HG02678 (cell line): ENCODE results near the gene HTR3A.
"Not testable (repeated sequence)": the region's sequence is repeated elsewhere in the genome, so short reads cannot be mapped to it uniquely, and the experiment has no call there.

Experiments used
- ATAC-seq: cut with Tn5 transposase; IDR thresholded peaks from one replicate; pipeline ENCODE4 v1.9.1; 2021; ENCODE audit warnings: mild to moderate bottlenecking, moderate library complexity; ENCODE audit not compliant: unreplicated experiment

The HTR3A gene

GRCh38 chr11:113974741-113975470, at the start of gene HTR3A:
Gene HTR3A, plus strand, starts transcription at chr11:113975108. Its CDS starts 218 bp downstream, at chr11:113975326.
- ATAC-seq = no peak

- no peak for ATAC-seq
These were observed 48.4 kb upstream of the HTR3A start for GRCh38 chr11:113926273-113927197.

- no peak for ATAC-seq
These were observed 46.6 kb upstream of the HTR3A start for GRCh38 chr11:113928311-113928710.

DNA sequence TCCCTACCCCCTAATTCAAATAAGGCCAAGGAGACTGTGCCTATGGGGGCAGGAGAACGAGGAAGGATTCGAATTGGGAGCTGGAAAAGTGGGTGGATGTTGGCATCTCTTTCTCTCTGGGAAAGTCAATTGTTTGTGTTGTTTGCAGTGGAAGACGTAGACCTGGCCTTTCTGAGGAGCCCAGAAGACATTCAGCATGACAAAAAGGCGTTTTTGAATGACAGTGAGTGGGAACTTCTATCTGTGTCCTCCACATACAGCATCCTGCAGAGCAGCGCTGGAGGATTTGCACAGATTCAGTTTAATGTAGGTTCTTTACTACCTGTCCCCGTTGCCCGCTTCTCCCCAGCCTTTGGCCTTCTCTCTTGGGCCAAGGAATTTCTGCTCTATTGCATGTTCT, 42.1 kb upstream of the HTR3A start:
- ATAC-seq = no peak

- ATAC-seq = not testable (repeated sequence)
These were observed 40.7 kb upstream of the HTR3A start for GRCh38 chr11:113934193-113934592.

DNA sequence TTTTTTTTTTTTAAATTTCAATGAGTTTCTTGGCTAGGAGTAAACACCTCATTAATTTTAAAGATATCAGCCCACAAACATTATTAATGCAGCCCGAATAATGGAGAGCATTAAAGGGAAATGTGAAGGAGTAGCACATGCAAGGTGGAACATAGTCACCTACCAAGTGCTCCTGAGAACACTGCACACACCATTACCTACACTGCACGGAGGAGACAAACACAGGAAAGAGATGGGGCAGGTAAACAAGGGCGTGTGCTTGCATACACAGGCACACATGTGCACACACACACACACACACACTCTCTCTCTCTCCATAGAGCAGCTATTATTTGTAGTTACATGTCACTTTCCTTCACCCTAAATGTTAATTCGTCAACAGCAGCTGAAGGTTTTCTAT, 40.1 kb upstream of the HTR3A start:
- ATAC-seq = no peak

GRCh38 chr11:113935858-113936257, 39.0 kb upstream of the HTR3A start:
- no peak for ATAC-seq

- ATAC-seq = no peak
These were observed 37.0 kb upstream of the HTR3A start for GRCh38 chr11:113937918-113938317.

DNA sequence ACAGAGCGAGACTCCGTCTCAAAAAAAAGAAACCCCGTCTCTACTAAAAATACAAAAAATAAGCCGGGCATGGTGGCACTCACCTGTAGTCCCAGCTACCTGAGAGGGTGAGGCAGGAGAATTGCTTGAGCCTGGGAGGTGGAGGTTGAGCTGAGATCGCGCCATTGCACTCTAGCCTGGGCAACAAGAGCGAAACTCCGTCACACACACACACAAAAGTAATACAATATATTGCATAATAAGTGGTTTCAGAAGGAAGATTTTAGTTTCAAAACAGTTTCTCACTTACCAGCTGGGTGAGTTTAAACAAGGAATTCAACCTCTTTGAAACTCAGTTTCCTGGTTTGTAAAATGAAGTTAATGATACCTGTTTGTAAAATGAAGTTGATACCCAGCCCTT, 32.7 kb upstream of the HTR3A start:
- no peak for ATAC-seq

- ATAC-seq = not testable (repeated sequence)
These were observed 28.7 kb upstream of the HTR3A start for GRCh38 chr11:113946162-113946561.

DNA sequence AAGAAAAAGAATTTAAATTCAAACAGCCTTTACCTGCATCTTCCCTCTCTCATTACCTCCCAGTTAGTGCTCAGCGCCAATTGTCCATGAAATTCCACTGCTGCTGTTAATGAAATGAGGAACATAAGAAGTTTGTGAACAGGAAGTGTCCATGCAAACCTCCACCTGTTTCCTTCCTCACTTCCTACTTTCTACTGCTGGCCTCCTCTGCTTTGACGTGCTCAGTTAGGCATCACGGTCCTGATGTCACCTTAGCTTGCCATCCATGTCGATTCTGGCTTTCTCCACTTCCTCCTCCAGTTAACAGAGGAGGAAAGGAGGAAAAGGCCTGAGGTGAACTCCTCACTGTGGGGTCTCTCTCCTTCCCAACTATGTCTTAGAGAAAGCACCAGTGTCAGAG, 26.9 kb upstream of the HTR3A start:
- no peak for ATAC-seq

DNA sequence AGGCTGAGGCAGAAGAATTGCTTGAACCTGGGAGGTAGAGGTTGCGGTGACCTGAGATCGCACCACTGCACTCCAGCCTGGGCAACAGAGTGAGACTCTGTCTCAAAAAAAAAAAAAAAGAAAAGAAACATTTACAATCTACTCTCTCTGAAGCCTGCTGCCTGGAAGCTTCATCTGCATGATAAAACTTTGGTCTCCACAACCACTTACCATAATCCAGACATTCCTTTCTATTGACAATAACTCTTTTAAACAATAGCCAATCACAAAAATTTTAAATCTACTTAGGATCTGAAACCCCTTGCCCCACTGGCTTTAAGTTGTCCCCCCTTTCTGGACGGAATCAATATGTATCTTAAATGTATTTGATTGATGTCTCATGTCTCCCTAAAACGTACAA, 25.0 kb upstream of the HTR3A start:
- ATAC-seq = no peak

DNA sequence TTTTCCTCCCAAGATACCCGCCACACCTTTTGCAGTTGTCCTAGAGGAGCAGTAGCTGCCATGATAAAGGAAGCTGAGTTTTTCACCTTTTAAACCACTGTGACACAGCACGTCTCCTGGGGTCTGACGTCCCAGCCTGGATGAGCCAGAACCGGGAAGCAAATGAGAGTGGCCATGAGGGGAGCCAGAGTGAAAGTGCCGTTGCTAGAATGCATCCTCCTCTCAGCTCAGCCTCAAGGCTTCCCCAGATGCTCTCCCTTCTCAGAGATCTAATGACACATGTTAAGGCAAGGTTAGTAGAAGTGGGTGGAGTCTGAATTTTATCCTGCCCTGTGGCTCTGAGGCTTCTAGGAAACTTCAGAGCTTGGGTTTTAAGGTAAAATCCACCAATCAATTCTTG, 23.4 kb upstream of the HTR3A start:
- no peak for ATAC-seq

GRCh38 chr11:113952070-113952469, 22.8 kb upstream of the HTR3A start:
- no peak for ATAC-seq

GRCh38 chr11:113952588-113952987, 22.3 kb upstream of the HTR3A start:
- ATAC-seq = no peak

GRCh38 chr11:113954235-113954634, 20.7 kb upstream of the HTR3A start:
- ATAC-seq = no peak

GRCh38 chr11:113956986-113957385, 17.9 kb upstream of the HTR3A start:
- ATAC-seq = no peak

- ATAC-seq = no peak
These were observed 14.1 kb upstream of the HTR3A start for GRCh38 chr11:113960702-113961330.

DNA sequence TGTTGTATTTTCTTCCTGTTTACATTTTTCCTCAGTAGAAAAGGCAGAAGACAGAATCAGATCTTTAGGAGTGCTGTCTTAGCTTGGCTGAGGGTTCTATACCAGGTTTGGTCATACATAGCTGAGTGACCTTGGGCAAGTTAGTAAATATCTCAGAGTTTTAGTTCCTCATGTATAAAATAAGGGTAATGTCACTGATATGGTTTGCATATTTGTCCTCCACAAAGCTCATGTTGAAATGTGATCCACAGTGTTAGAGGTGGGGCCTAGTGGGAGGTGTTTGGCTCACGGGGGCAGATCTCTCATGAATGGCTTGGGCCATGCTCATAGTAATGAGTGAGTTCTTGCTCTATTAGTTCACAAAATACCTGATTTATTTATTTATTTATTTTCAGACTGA, 7.5 kb upstream of the HTR3A start:
- ATAC-seq = no peak

- no peak for ATAC-seq
These were observed 3.3 kb upstream of the HTR3A start for GRCh38 chr11:113971506-113972195.

DNA sequence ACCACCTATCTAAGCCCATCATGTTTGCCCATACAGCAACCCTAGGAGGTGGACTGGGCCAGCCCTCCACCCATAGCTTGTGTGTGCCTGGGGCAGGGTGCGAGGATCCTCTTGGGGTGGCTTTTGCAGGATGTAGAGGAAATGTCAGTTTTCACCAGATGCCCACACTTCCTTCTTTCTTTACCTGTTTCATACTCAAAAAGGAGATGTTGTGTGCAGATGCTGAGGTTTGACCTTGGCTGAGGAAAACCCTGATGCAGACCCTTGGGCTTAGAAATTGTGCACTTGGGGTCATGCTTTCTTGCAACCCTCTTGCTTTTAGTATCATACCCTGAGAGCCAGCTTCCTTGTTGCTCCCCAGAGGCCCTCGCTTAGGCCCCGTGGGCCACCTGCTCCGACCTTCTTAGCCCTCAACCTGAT, 2.2 kb downstream of the HTR3A start:
- peak; percentile 39 for ATAC-seq
